Measurements from ENCODE around the gene AVPR1B. TPM values are rescaled to one million over a fixed set of nuclear protein-coding genes. Genes with fewer than 3 reads are reported as not detected.

AVPR1B gene
- polyA plus RNA-seq, 2 of the 4 experiments (the other 2 are of a cell fraction), result not detected

GRCh38 chr1:206098242-206098919 is 18.8 kb downstream of the AVPR1B start:
- ChIA-PET CTCF (interaction anchor here (1.0 to 21.8 kb wide), 5 partner anchors 8 to 116 kb away, joined by 3 to 325 read pairs (median 6); partner anchors contain the start of gene CTSE), POLR2A (no interaction called here)
- no peak for FAIRE-seq

GRCh38 chr1:206097381-206097780 is 19.8 kb downstream of the AVPR1B start:
- CTCF ChIA-PET, result interaction anchor here (1.0 to 21.8 kb wide), 6 partner anchors 9 to 115 kb away, joined by 3 to 325 read pairs (median 6); partner anchors contain the start of gene CTSE
- Histone ChIP-seq H3K9me3 (no peaks in the 10 kb centered on the region), H3K4me1 (no peaks in the 10 kb centered on the region), H3K4me2 (no peak overlapping the region), H3K27ac (no peak overlapping the region), H3K4me3 (no peak overlapping the region)
- no peak for TF ChIP-seq FOSB (CRISPR knock-in tag; IDR thresholded peaks at IDR 0.05)
- no peak for TF ChIP-seq GATA3 (IDR thresholded peaks at IDR 0.05; ENCODE audit: borderline replicate concordance)
- no peak for TF ChIP-seq CEBPB (IDR thresholded peaks at IDR 0.05)
- TF ChIP-seq KDM1A (IDR thresholded peaks at IDR 0.05; ENCODE audit: low read depth), result no peak
- no peak for TF ChIP-seq HOXA7 (CRISPR knock-in tag; IDR thresholded peaks at IDR 0.05)
- TF ChIP-seq BCL3 (IDR thresholded peaks at IDR 0.05), result no peak
- TF ChIP-seq SREBF2 (IDR thresholded peaks at IDR 0.05), result no peak
- TF ChIP-seq JUNB (IDR thresholded peaks at IDR 0.05), result no peak
- TF ChIP-seq RNF2 (IDR thresholded peaks at IDR 0.05; ENCODE audit: borderline replicate concordance, low read depth), result no peak
- no peak for TF ChIP-seq ESRRA (IDR thresholded peaks at IDR 0.05; ENCODE audit: borderline replicate concordance, low read length)
- TF ChIP-seq HDAC2 (IDR thresholded peaks at IDR 0.05), result no peak
- TF ChIP-seq FOSL2 (IDR thresholded peaks at IDR 0.05), result no peak
- TF ChIP-seq FOSL2 (CRISPR knock-in tag; IDR thresholded peaks at IDR 0.05), result no peak
- TF ChIP-seq RARB (CRISPR knock-in tag; IDR thresholded peaks at IDR 0.05), result no peak
- TF ChIP-seq SMC3 (IDR thresholded peaks at IDR 0.05), result no peak
- TF ChIP-seq EHF (CRISPR knock-in tag; IDR thresholded peaks at IDR 0.05), result no peak
- TF ChIP-seq POLR2A (IDR thresholded peaks at IDR 0.05; ENCODE audit: low read length), result no peak
- no peak for TF ChIP-seq CBX2 (IDR thresholded peaks at IDR 0.05; ENCODE audit: borderline replicate concordance, low read depth)
- no peak for TF ChIP-seq RCOR1 (IDR thresholded peaks at IDR 0.05; ENCODE audit: low read depth, low read length)
- TF ChIP-seq MAX (IDR thresholded peaks at IDR 0.05), result no peak
- no peak for TF ChIP-seq ZC3H11A (IDR thresholded peaks at IDR 0.05)
- no peak for FAIRE-seq
- no peak; a peak in 1 of 6 replicates for ATAC-seq
- WGBS (ENCODE audit: missing lambda C conversion rate), result 54% methylated on average over 3 of the region's 3 CpGs
- POLR2A ChIA-PET, result no interaction called here
- DNase-seq (ENCODE audit: low read depth in 1 of 2, low spot score in 1 of 2), result no peak

More at GRCh38 chr1:206098242-206098919, 18.8 kb downstream of the AVPR1B start:
- WGBS (ENCODE audit: missing lambda C conversion rate), result 64% methylated on average over 9 of the region's 9 CpGs
- DNase-seq (ENCODE audit: low read depth in 1 of 2, low spot score in 1 of 2) (no peak), ATAC-seq (no peak)
- Histone ChIP-seq H3K27ac (no peak overlapping the region), H3K4me1 (no peaks in the 10 kb centered on the region), H3K9me3 (no peaks in the 10 kb centered on the region), H3K4me3 (no peak overlapping the region), H3K4me2 (no peak overlapping the region)
- TF ChIP-seq HOXB13 (CRISPR knock-in tag; IDR thresholded peaks at IDR 0.05; ENCODE audit: low read depth), result no peak
- TF ChIP-seq BHLHE40 (IDR thresholded peaks at IDR 0.05; ENCODE audit: low read depth, low read length), result no peak
- TF ChIP-seq RNF2 (IDR thresholded peaks at IDR 0.05; ENCODE audit: borderline replicate concordance, low read depth), result no peak
- TF ChIP-seq USF2 (IDR thresholded peaks at IDR 0.05), result no peak
- no peak for TF ChIP-seq HMGXB4 (CRISPR knock-in tag; IDR thresholded peaks at IDR 0.05; ENCODE audit: borderline replicate concordance)
- no peak for TF ChIP-seq MAFK (IDR thresholded peaks at IDR 0.05; ENCODE audit: partially characterized antibody)
- no peak for TF ChIP-seq ELK1 (IDR thresholded peaks at IDR 0.05; ENCODE audit: low read depth, low read length)
- TF ChIP-seq ESRRA (IDR thresholded peaks at IDR 0.05; ENCODE audit: borderline replicate concordance, low read length), result no peak
- no peak for TF ChIP-seq NFE2L2 (conservative IDR thresholded peaks at IDR 0.05; ENCODE audit: low read length)
- no peak for TF ChIP-seq NPAS2 (CRISPR knock-in tag; IDR thresholded peaks at IDR 0.05; ENCODE audit: borderline replicate concordance)
- no peak for TF ChIP-seq EHF (CRISPR knock-in tag; IDR thresholded peaks at IDR 0.05)
- TF ChIP-seq GATA3 (IDR thresholded peaks at IDR 0.05; ENCODE audit: borderline replicate concordance), result no peak
